ENCODE measurements around the gene DZANK1. TPM values are rescaled to one million over a fixed set of nuclear protein-coding genes. Genes with fewer than 3 reads are reported as not detected.
A peak's percentile ranks its signal among the peaks of the same experiment; 100 is the strongest.

Gene DZANK1
- 0.60 TPM in 1 of 2 replicates, not detected in the other for total RNA-seq (2011; cell fraction: chromatin; rRNA removed; ENCODE audit: low replicate concordance)
- total RNA-seq (2011; cell fraction: nucleolus; rRNA removed), result 0.17 TPM in 1 of 2 replicates, not detected in the other
- 0.22 TPM in 1 of 2 replicates, not detected in the other for total RNA-seq (2011; cell fraction: nucleoplasm; rRNA removed)
- total RNA-seq (2014; rRNA removed), result 0.08 TPM in 1 of 2 replicates, not detected in the other
- not detected in 2 replicates for total RNA-seq (2014; rRNA removed; fragmentation: Illumina TruSeq; extraction: Trizol)
- total RNA-seq (2015; rRNA removed; fragmentation: Illumina TruSeq; extraction: Trizol), result 0.11 and 0.18 TPM in 2 replicates
- 0.13 and 0.29 TPM in 2 replicates for total RNA-seq (2021)
- polyA plus RNA-seq (2011; rRNA removed), result 0.09 and 0.11 TPM in 2 replicates
- 0.09 and 0.25 TPM in 2 replicates for polyA plus RNA-seq (2011; cell fraction: cytosol; rRNA removed)
- polyA plus RNA-seq (2011; cell fraction: nucleus; rRNA removed), result 0.25 and 0.40 TPM in 2 replicates
- 0.13 and 0.29 TPM in 2 replicates for polyA plus RNA-seq (2012)
- polyA plus RNA-seq (2014; fragmentation: Illumina TruSeq; extraction: Trizol), result 0.04 and 0.15 TPM in 2 replicates
- under 1 TPM; 0.04 to 0.06 TPM for polyA plus RNA-seq (2014; fragmentation: Nextera tagmentation; extraction: Ambion mirVana)
- polyA plus RNA-seq (2014; rRNA removed), result 0.08 and 0.27 TPM in 2 replicates
- polyA minus RNA-seq (2011; rRNA and poly(A)+ RNA removed), result 0.18 TPM in 2 replicates
- not detected in 2 replicates for polyA minus RNA-seq (2011; cell fraction: cytosol; rRNA and poly(A)+ RNA removed)
- polyA minus RNA-seq (2011; cell fraction: nucleus; rRNA and poly(A)+ RNA removed), result 0.11 and 0.13 TPM in 2 replicates
- percentile 25 among the genes with signal in this experiment for Bru-seq, nascent RNA
- percentile 28 among the genes with signal in this experiment for BruChase-seq, experiment 1, labeled RNA remaining after a 2-hour chase
- BruChase-seq, experiment 2, labeled RNA remaining after a 6-hour chase, result percentile 25 among the genes with signal in this experiment
- long read RNA-seq, experiment 1, partial matches to known transcripts, result 0 of 1 reads
- long read RNA-seq, experiment 1, other reads (novel, unspliced or antisense), result 1 of 1 reads
- long read RNA-seq, experiment 2, result 0 reads
- long read RNA-seq, experiment 3, result 0 reads

- Histone ChIP-seq H3K4me1 (replicated peaks in 1 of 2; ENCODE audit: control insufficient read depth in 2 of 2, insufficient read depth in 2 of 2, low read length in 2 of 2) (peaks cover 0 to 11% of the 10 kb centered on the region in 2 experiments; a peak in 1 of 5 replicates), H3K9ac (ENCODE audit: insufficient read depth in 1 of 2, low read depth in 2 of 2, low read length in 2 of 2) (peak within 1 kb of the TSS; percentile 81 to 92), H3K4me3 (peak within 1 kb of the TSS; percentile 82), H3K9me1 (ENCODE audit: control insufficient read depth, insufficient read depth, low read length) (no peaks in the 10 kb centered on the region), H3K9me3 (replicated peaks; ENCODE audit: control insufficient read depth, insufficient read depth, low read depth, low read length) (no peaks in the 10 kb centered on the region), H2AFZ (ENCODE audit: low read depth, low read length) (peak within 1 kb of the TSS; percentile 91), H3K36me3 (ENCODE audit: control insufficient read depth, insufficient read depth, low read length) (peaks cover 9% of the 10 kb centered on the region; the same call in 1 of the 3 replicates), H3K4me2 (ENCODE audit: insufficient read depth, low read length) (peak within 1 kb of the TSS; percentile 78), H3K79me2 (ENCODE audit: control insufficient read depth, insufficient read depth, low read length) (peaks cover 22% of the 10 kb centered on the region), H4K20me1 (replicated peaks; ENCODE audit: control insufficient read depth, insufficient read depth, low read length) (no peaks in the 10 kb centered on the region), H3K27ac (ENCODE audit: extremely low read depth, low read depth, low read length) (peak within 1 kb of the TSS; percentile 82), H3K27me3 (ENCODE audit: control insufficient read depth in 2 of 2, insufficient read depth in 2 of 2, low read length in 2 of 2) (no peaks in the 10 kb centered on the region)
- POLR2A ChIA-PET, result interaction anchor here (0.9 to 1.5 kb wide), 3 partner anchors 9 to 40 kb away, joined by 3 to 7 read pairs (median 4); partner anchors contain the start of gene SEC23B
- under 1% methylated on average over 40 of the region's 57 CpGs for WGBS (ENCODE audit: insufficient coverage, low coverage, missing lambda C conversion rate)
- BruUV-seq (replicated peaks), result no TSS peak
- ATAC-seq, result peak; percentile 100
- in situ Hi-C loops (cut with MboI), result no loop called here
- intact Hi-C loops (cut with micrococcal nuclease), result no loop called here
- FAIRE-seq, result peak; percentile 98
- DNase-seq (ENCODE audit: extremely low read depth in 1 of 4, low spot score in 3 of 4), result peak; percentile 94 to 95 (median 94)
- CTCF ChIA-PET (ENCODE audit: low intra/inter-chr PET ratio), result no interaction called here
- TF ChIP-seq ZNF165 (CRISPR knock-in tag; IDR thresholded peaks at IDR 0.05; ENCODE audit: borderline replicate concordance) (no peak), RCOR1 (IDR thresholded peaks at IDR 0.05; ENCODE audit: borderline replicate concordance in 1 of 2, low read depth in 2 of 2, low read length in 2 of 2) (peak in 1 of 2 experiments; percentile 36; a peak in 1 of 4 replicates), RFX5 (IDR thresholded peaks at IDR 0.05; ENCODE audit: low read depth, low read length) (no peak), SNAPC5 (CRISPR knock-in tag; IDR thresholded peaks at IDR 0.05) (no peak), CAMTA2 (CRISPR knock-in tag; conservative IDR thresholded peaks at IDR 0.05) (no peak), MCM7 (IDR thresholded peaks at IDR 0.05) (no peak), SMARCA4 (IDR thresholded peaks at IDR 0.05) (no peak), ZBTB9 (CRISPR knock-in tag; IDR thresholded peaks at IDR 0.05) (no peak), GATAD2A (IDR thresholded peaks at IDR 0.05) (no peak), SMARCE1 (IDR thresholded peaks at IDR 0.05) (no peak), GTF3C2 (IDR thresholded peaks at IDR 0.05; ENCODE audit: borderline replicate concordance, extremely low read depth, insufficient read length) (no peak), ZNF589 (CRISPR knock-in tag; IDR thresholded peaks at IDR 0.05; ENCODE audit: low read depth) (no peak)
Measured at GRCh38 chr20:18466894-18467730, at the start of gene DZANK1, which contains the start of gene POLR3F. TSS of gene DZANK1 (minus strand) at chr20:18467030. CDS start at chr20:18465358, 1,672 bp downstream. TSS of gene POLR3F (plus strand) at chr20:18467390. CDS start at chr20:18467507, 117 bp downstream.
